ENCODE data around the gene CD28. TPM values are rescaled to one million over a fixed set of nuclear protein-coding genes. Genes with fewer than 3 reads are reported as not detected.

CD28 gene
- total RNA-seq, 1 experiment from 2014 or later = not detected

DNA sequence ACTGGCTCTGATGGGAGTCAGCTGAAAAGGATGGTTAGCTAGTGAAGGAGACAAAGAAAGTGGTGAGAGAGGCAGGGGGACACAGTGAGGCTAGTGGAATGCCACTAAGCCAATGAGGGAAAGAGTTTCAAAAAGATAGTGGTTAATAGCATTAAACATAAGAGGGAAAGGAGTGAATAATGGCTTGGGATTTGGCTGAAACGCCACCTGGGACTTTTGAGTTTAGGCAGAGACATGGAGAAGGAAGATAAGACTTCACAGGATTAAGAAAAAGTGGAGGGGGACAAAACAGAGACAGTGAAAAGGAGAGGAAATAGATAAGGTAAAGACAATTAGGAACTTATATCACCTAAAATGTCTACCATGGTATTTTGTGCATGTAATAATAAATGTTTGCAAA lies 6.9 kb downstream of the CD28 start:
- BruUV-seq (replicated peaks) = no TSS peak
- Mint-ChIP-seq H3K4me3 (ENCODE audit: unreplicated experiment) (no peak overlapping the region), H3K4me1 (ENCODE audit: insufficient read depth, unreplicated experiment) (no peaks in the 10 kb centered on the region), H3K9me3 (ENCODE audit: unreplicated experiment) (no peaks in the 10 kb centered on the region), H3K27me3 (ENCODE audit: insufficient read depth, unreplicated experiment) (no peaks in the 10 kb centered on the region), H3K36me3 (ENCODE audit: insufficient read depth, unreplicated experiment) (no peaks in the 10 kb centered on the region), H3K27ac (ENCODE audit: low read depth, unreplicated experiment) (no peak overlapping the region)
- intact Hi-C loops (cut with micrococcal nuclease) = no loop called here
- TF ChIP-seq, protein P1, sequence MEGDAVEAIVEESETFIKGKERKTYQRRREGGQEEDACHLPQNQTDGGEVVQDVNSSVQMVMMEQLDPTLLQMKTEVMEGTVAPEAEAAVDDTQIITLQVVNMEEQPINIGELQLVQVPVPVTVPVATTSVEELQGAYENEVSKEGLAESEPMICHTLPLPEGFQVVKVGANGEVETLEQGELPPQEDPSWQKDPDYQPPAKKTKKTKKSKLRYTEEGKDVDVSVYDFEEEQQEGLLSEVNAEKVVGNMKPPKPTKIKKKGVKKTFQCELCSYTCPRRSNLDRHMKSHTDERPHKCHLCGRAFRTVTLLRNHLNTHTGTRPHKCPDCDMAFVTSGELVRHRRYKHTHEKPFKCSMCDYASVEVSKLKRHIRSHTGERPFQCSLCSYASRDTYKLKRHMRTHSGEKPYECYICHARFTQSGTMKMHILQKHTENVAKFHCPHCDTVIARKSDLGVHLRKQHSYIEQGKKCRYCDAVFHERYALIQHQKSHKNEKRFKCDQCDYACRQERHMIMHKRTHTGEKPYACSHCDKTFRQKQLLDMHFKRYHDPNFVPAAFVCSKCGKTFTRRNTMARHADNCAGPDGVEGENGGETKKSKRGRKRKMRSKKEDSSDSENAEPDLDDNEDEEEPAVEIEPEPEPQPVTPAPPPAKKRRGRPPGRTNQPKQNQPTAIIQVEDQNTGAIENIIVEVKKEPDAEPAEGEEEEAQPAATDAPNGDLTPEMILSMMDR (IDR thresholded peaks at IDR 0.05; ENCODE audit: unreplicated experiment) = no peak
- no peak for DNase-seq (ENCODE audit: unreplicated experiment)
- ChIA-PET CTCF (interaction anchor here (0.5 kb wide), 1 partner anchor 282 kb away, joined by 3 read pairs; no protein-coding TSS in a partner anchor), POLR2A (interaction anchor here (0.6 to 1.0 kb wide), 2 partner anchors 18 to 385 kb away, joined by 3 to 4 read pairs; no protein-coding TSS in a partner anchor)

GRCh38 chr2:203714112-203714511 lies 7.7 kb downstream of the CD28 start:
- no peaks in the 10 kb centered on the region for H3K36me3 Mint-ChIP-seq (ENCODE audit: insufficient read depth, unreplicated experiment)
- DNase-seq (ENCODE audit: unreplicated experiment) = no peak
- CTCF ChIA-PET = interaction anchor here (0.7 kb wide), 2 partner anchors 30 to 101 kb away, joined by 4 read pairs; no protein-coding TSS in a partner anchor
- H3K4me3 Mint-ChIP-seq (ENCODE audit: unreplicated experiment) = no peak overlapping the region
- POLR2A ChIA-PET = interaction anchor here (1.0 kb wide), 1 partner anchor 17 kb away, joined by 3 read pairs; no protein-coding TSS in a partner anchor
- H3K27me3 Mint-ChIP-seq (ENCODE audit: insufficient read depth, unreplicated experiment) = no peaks in the 10 kb centered on the region
- BruUV-seq (replicated peaks) = no TSS peak
- TF ChIP-seq, protein P1 (IDR thresholded peaks at IDR 0.05; ENCODE audit: unreplicated experiment) = no peak
- no peaks in the 10 kb centered on the region for H3K4me1 Mint-ChIP-seq (ENCODE audit: insufficient read depth, unreplicated experiment)
- no peak overlapping the region for H3K27ac Mint-ChIP-seq (ENCODE audit: low read depth, unreplicated experiment)
- intact Hi-C loops (cut with micrococcal nuclease) = no loop called here
- H3K9me3 Mint-ChIP-seq (ENCODE audit: unreplicated experiment) = no peaks in the 10 kb centered on the region

GRCh38 chr2:203715744-203716143 lies 9.3 kb downstream of the CD28 start:
- no peak for DNase-seq (ENCODE audit: unreplicated experiment)
- ChIA-PET CTCF (no interaction called here), POLR2A (no interaction called here)
- TF ChIP-seq, protein P1 (IDR thresholded peaks at IDR 0.05; ENCODE audit: unreplicated experiment) = no peak
- BruUV-seq (replicated peaks) = no TSS peak
- Mint-ChIP-seq H3K27ac (ENCODE audit: low read depth, unreplicated experiment) (no peak overlapping the region), H3K27me3 (ENCODE audit: insufficient read depth, unreplicated experiment) (no peaks in the 10 kb centered on the region), H3K36me3 (ENCODE audit: insufficient read depth, unreplicated experiment) (no peaks in the 10 kb centered on the region), H3K4me3 (ENCODE audit: unreplicated experiment) (no peak overlapping the region), H3K4me1 (ENCODE audit: insufficient read depth, unreplicated experiment) (no peaks in the 10 kb centered on the region), H3K9me3 (ENCODE audit: unreplicated experiment) (no peaks in the 10 kb centered on the region)
- intact Hi-C loops (cut with micrococcal nuclease) = no loop called here

DNA sequence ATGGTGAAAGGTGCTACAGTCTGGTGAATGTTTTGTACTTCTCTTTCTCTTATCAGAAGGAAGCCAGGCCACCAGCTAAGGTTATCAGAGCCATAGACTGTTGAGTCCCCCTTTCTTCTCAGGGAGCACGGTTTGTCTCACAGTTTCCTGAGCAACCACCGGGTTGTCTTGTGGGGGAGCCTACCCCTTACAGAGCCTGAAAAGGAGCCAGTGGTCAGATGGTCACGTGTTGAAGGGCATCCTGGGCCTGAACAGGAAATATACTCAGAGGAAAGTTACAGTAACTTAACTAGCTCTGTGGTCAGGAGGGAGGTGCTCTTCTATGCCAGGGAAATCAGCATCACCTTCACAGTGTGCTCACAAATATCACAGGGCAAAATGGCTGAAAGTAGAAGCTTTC lies 11.6 kb downstream of the CD28 start:
- BruUV-seq (replicated peaks) = no TSS peak
- intact Hi-C loops (cut with micrococcal nuclease) = no loop called here
- Mint-ChIP-seq H3K4me1 (ENCODE audit: insufficient read depth, unreplicated experiment) (peaks cover 6% of the 10 kb centered on the region), H3K9me3 (ENCODE audit: unreplicated experiment) (no peaks in the 10 kb centered on the region), H3K4me3 (ENCODE audit: unreplicated experiment) (no peak overlapping the region), H3K27me3 (ENCODE audit: insufficient read depth, unreplicated experiment) (no peaks in the 10 kb centered on the region), H3K36me3 (ENCODE audit: insufficient read depth, unreplicated experiment) (no peaks in the 10 kb centered on the region), H3K27ac (ENCODE audit: low read depth, unreplicated experiment) (no peak overlapping the region)
- POLR2A ChIA-PET = interaction anchor here (0.7 kb wide), 1 partner anchor 126 kb away, joined by 4 read pairs; no protein-coding TSS in a partner anchor
- no peak for DNase-seq (ENCODE audit: unreplicated experiment)
- CTCF ChIA-PET = interaction anchor here (0.6 to 2.1 kb wide), 3 partner anchors 11 to 192 kb away, joined by 3 to 5 read pairs (median 3); partner anchors contain the start of gene CD28
- TF ChIP-seq, protein P1 (IDR thresholded peaks at IDR 0.05; ENCODE audit: unreplicated experiment) = no peak
